GM12878 (cell line): ENCODE results near the gene TMEM214. TPM values are rescaled to one million over a fixed set of nuclear protein-coding genes. Genes with fewer than 3 reads are reported as not detected.

Source experiments
- ATAC-seq: fragments of 200-7000 bp; cut with Tn5 transposase; 3 replicates; pipeline ENCODE4 v1.9.1; 2020; ENCODE audit warnings: mild to moderate bottlenecking, moderate library complexity
- BruUV-seq: library from RNA; stranded (reverse); fragments of 400-500 nt; replicated peaks from 2 replicates; lab custom pipeline; 2021; lab: Mats Ljungman, UMichigan
- CTCF ChIA-PET: fragments of 300-600 bp; sonication (Branson Sonifier 250); formaldehyde crosslinking; extraction: SDS; loops from one replicate; lab custom pipeline; 2021; ENCODE audit warnings: inconsistent platforms; lab: Yijun Ruan, JAX
- POLR2A ChIA-PET: fragments of 350-600 bp; formaldehyde crosslinking; extraction: SDS; loops from one replicate; lab custom pipeline; 2021; ENCODE audit warnings: inconsistent platforms; lab: Charles Lee
- RAD21 ChIA-PET: fragments of 300-600 bp; sonication (Branson Sonifier 250); formaldehyde crosslinking; loops from one replicate; lab custom pipeline; 2023; ENCODE audit warnings: antibody characterized with exemption; ENCODE audit not compliant: unreplicated experiment; lab: Charles Lee
- SMC1A ChIA-PET: fragments of 300-600 bp; sonication (Branson Sonifier 250); formaldehyde crosslinking; loops from one replicate; lab custom pipeline; 2023; ENCODE audit not compliant: unreplicated experiment, uncharacterized antibody; lab: Charles Lee
- DNase-seq: peaks from one replicate; pipeline ENCODE4 v3.0.0-alpha.2; 2011; ENCODE audit warnings: low read depth, low spot score
- FAIRE-seq: peaks from 3 replicates; lab custom pipeline; 2011; peaks lifted over from hg19 to GRCh38; lab: Jason Lieb, UNC
- H2AFZ ChIP-seq: 2 replicates; pipeline ENCODE4 v1.6.0; 2011; ENCODE audit warnings: low read depth, low read length, control low read depth; ENCODE audit not compliant: control insufficient read depth
- H3K27ac ChIP-seq: 2 replicates; pipeline ENCODE4 v1.5.1; 2011; ENCODE audit warnings: control low read depth; ENCODE audit not compliant: control insufficient read depth, insufficient read depth
- H3K27me3 ChIP-seq, 2 experiments: replicated peaks in 1 of 2; 2 replicates each; pipeline versions ENCODE4 v1.6.0 to v1.6.1; 2011; ENCODE audit warnings: low read length in 1 of 2; ENCODE audit not compliant: control insufficient read depth in 2 of 2, insufficient read depth in 2 of 2
- H3K36me3 ChIP-seq, 2 experiments: 2 replicates each; pipeline ENCODE4 v1.5.1; 2011; ENCODE audit warnings: low read length in 1 of 2; ENCODE audit not compliant: control insufficient read depth in 2 of 2, insufficient read depth in 2 of 2
- H3K4me1 ChIP-seq: 2 replicates; pipeline ENCODE4 v1.6.1; 2011; ENCODE audit warnings: mild to moderate bottlenecking, low read length, moderate library complexity, mixed read lengths; ENCODE audit not compliant: control insufficient read depth, insufficient read depth
- H3K4me2 ChIP-seq: 2 replicates; pipeline ENCODE4 v1.6.0; 2011; ENCODE audit warnings: control low read depth; ENCODE audit not compliant: control insufficient read depth, insufficient read depth
- H3K4me3 ChIP-seq: fragments of 200-600 bp; sonication (generic); 2 replicates; pipeline ENCODE4 v1.5.1; 2016
- H3K79me2 ChIP-seq: 2 replicates; pipeline ENCODE4 v1.6.0; 2011; ENCODE audit warnings: low read length; ENCODE audit not compliant: control insufficient read depth, insufficient read depth
- H3K9ac ChIP-seq: 2 replicates; pipeline ENCODE4 v1.8.0; 2011; ENCODE audit warnings: low read length, control low read depth, mixed read lengths; ENCODE audit not compliant: control insufficient read depth, insufficient read depth
- H3K9me3 ChIP-seq: replicated peaks from 3 replicates; pipeline ENCODE4 v1.5.1; 2011; ENCODE audit warnings: mild to moderate bottlenecking, low read length; ENCODE audit not compliant: control insufficient read depth, insufficient read depth
- H4K20me1 ChIP-seq: 2 replicates; pipeline ENCODE4 v1.6.0; 2011; ENCODE audit not compliant: control insufficient read depth, insufficient read depth
- BMI1 ChIP-seq: fragments of 450-650 bp; IDR thresholded peaks from 2 replicates; pipeline ENCODE4 v1.6.1; 2016; ENCODE audit warnings: mild to moderate bottlenecking, moderate library complexity, borderline replicate concordance
- EP300 ChIP-seq, 2 experiments: fragments of 150-350 bp in 1 of 2; IDR thresholded peaks; 2 replicates each; pipeline ENCODE4 v1.6.1; 2011 to 2012; ENCODE audit warnings: low read depth in 2 of 2, low read length in 2 of 2, borderline replicate concordance in 1 of 2, improper control_type of control experiment in 1 of 2, inconsistent platforms in 1 of 2; ENCODE audit not compliant: control insufficient read depth in 1 of 2
- HDAC2 ChIP-seq: fragments of 200-600 bp; sonication (generic); IDR thresholded peaks from 2 replicates; pipeline ENCODE4 v1.6.1; 2017
- IRF4 ChIP-seq: IDR thresholded peaks from 2 replicates; pipeline ENCODE4 v1.6.1; 2011; ENCODE audit warnings: low read depth, low read length
- KAT2A ChIP-seq: conservative IDR thresholded peaks from 2 replicates; pipeline ENCODE4 v1.6.1; 2011; ENCODE audit warnings: low read depth, low read length; ENCODE audit not compliant: control insufficient read depth
- MEF2A ChIP-seq: IDR thresholded peaks from 2 replicates; pipeline ENCODE4 v1.6.1; 2011; ENCODE audit warnings: low read depth, mild to moderate bottlenecking, low read length, moderate library complexity; ENCODE audit not compliant: insufficient read depth
- NBN ChIP-seq: fragments of 450-650 bp; IDR thresholded peaks from 2 replicates; pipeline ENCODE4 v1.6.1; 2016
- NFIC ChIP-seq: IDR thresholded peaks from 2 replicates; pipeline ENCODE4 v1.6.1; 2012; ENCODE audit warnings: low read depth, mild to moderate bottlenecking, inconsistent platforms, low read length, moderate library complexity
- NR2C2 ChIP-seq: IDR thresholded peaks from 2 replicates; pipeline ENCODE4 v1.6.1; 2011; ENCODE audit warnings: borderline replicate concordance, low read depth; ENCODE audit not compliant: control insufficient read depth, insufficient read length
- RBBP5 ChIP-seq: fragments of 200-600 bp; sonication (generic); conservative IDR thresholded peaks from 2 replicates; pipeline ENCODE4 v1.6.1; 2016
- SMAD1 ChIP-seq: fragments of 450-650 bp; IDR thresholded peaks from 2 replicates; pipeline ENCODE4 v1.6.1; 2018; ENCODE audit warnings: mild to moderate bottlenecking, low read depth; ENCODE audit not compliant: partially characterized antibody
- SMAD5 ChIP-seq: IDR thresholded peaks from 2 replicates; pipeline ENCODE4 v1.6.1; 2016; ENCODE audit warnings: antibody characterized with exemption, low read depth
- SMARCA5 ChIP-seq: fragments of 450-650 bp; IDR thresholded peaks from 2 replicates; pipeline ENCODE4 v1.6.1; 2017; ENCODE audit warnings: mild to moderate bottlenecking
- SRF ChIP-seq, 2 experiments: IDR thresholded peaks; 2 replicates each; pipeline ENCODE4 v1.6.1; 2011; ENCODE audit warnings: low read depth in 2 of 2, low read length in 2 of 2, mild to moderate bottlenecking in 1 of 2, moderate library complexity in 1 of 2
- TCF3 ChIP-seq: IDR thresholded peaks from 2 replicates; pipeline ENCODE4 v1.6.1; 2012; ENCODE audit warnings: low read depth, mild to moderate bottlenecking, low read length, borderline replicate concordance; ENCODE audit not compliant: insufficient read depth
- ZNF207 ChIP-seq: fragments of 450-650 bp; IDR thresholded peaks from 2 replicates; pipeline ENCODE4 v1.6.1; 2014; ENCODE audit warnings: antibody characterized with exemption, mild to moderate bottlenecking, borderline replicate concordance
- ZNF384 ChIP-seq: IDR thresholded peaks from 2 replicates; pipeline ENCODE4 v1.6.1; 2012; ENCODE audit warnings: low read depth, mild to moderate bottlenecking, low read length, improper control_type of control experiment, borderline replicate concordance
- WGBS: methylation state at CpG from one replicate; pipeline ENCODE4 v1.1.6; 2016; ENCODE audit warnings: low lambda C conversion rate; ENCODE audit not compliant: insufficient replicate concordance, insufficient coverage; ENCODE audit errors: missing lambda C conversion rate; 5-methylcytosine and 5-hydroxymethylcytosine counted together
- in situ Hi-C: fragments of 300-500 bp; cut with MboI; formaldehyde crosslinking; loops from 9 replicates; pipeline ENCODE4 v1.14.3; 2018; ENCODE audit warnings: mixed read lengths
- intact Hi-C: fragments of 100-400 bp; cut with micrococcal nuclease; formaldehyde crosslinking; loops from one replicate; pipeline ENCODE4 v1.14.2; 2022; ENCODE audit not compliant: unreplicated experiment
- polyA plus RNA-seq, 11 experiments: library from polyadenylated mRNA; depleted of rRNA in 4 of 11; unstranded in 6 of 11; stranded (reverse) in 5 of 11; fragments of >200 nt; fragmentation: Nextera tagmentation in 4 of 11; fragmentation: Illumina TruSeq in 1 of 11; extraction: Ambion mirVana in 4 of 11; extraction: Trizol in 1 of 11; gene quantifications; 1 replicate in 1 of 11; 2 replicates in 10 of 11; pipeline versions ENCODE4 v1.2.1 to v1.2.3, GENCODE V29; 2011 to 2016; ENCODE audit warnings: inconsistent platforms in 2 of 11, missing spikeins in 2 of 11, low read depth in 1 of 11
- total RNA-seq, 4 experiments: library from RNA; depleted of rRNA in 3 of 4; stranded (reverse); fragments of >200 nt in 3 of 4; fragmentation: Illumina TruSeq in 1 of 4; extraction: Trizol in 1 of 4; gene quantifications; 2 replicates each; pipeline versions ENCODE4 v1.2.1 to v1.2.3, GENCODE V29; 2013 to 2021
- TF ChIP-seq, protein P1 (sequence below): fragments of 450-650 bp; IDR thresholded peaks from 2 replicates; pipeline ENCODE4 v1.6.1; 2017; ENCODE audit warnings: mild to moderate bottlenecking
- TF ChIP-seq, protein P2 (sequence below): IDR thresholded peaks from 2 replicates; pipeline ENCODE4 v1.6.1; 2011; ENCODE audit warnings: low read depth, low read length, improper control_type of control experiment, borderline replicate concordance
- TF ChIP-seq, protein P3 (sequence below): fragments of 450-650 bp; IDR thresholded peaks from 2 replicates; pipeline ENCODE4 v1.6.1; 2018; ENCODE audit warnings: borderline replicate concordance, mild to moderate bottlenecking; ENCODE audit not compliant: partially characterized antibody

TMEM214 gene
- total and polyA plus RNA-seq, 10 of the 15 experiments (the other 5 are each of a cell fraction or from before 2014, with no cell fraction given) = 10.4 to 79.2 (median 45.0) TPM

GRCh38 chr2:27024188-27024587 is 8.6 kb upstream of the TMEM214 start:
- H3K9ac ChIP-seq = no peak overlapping the region
- H3K27me3 ChIP-seq = no peaks in the 10 kb centered on the region
- in situ Hi-C loops = no loop called here
- H3K9me3 ChIP-seq = no peaks in the 10 kb centered on the region
- no peak overlapping the region for H2AFZ ChIP-seq
- no peaks in the 10 kb centered on the region; the same call in none of the 2 replicates for H3K79me2 ChIP-seq
- no peak overlapping the region for H3K4me2 ChIP-seq
- FAIRE-seq (no peak), ATAC-seq (no peak), DNase-seq (no peak)
- H3K36me3 ChIP-seq = peaks cover 0 to 9% of the 10 kb centered on the region in 2 experiments; a peak in 3 of 4 replicates
- CTCF ChIA-PET = interaction anchor here (0.6 kb wide), 1 partner anchor 279 kb away, joined by 3 read pairs; no protein-coding TSS in a partner anchor
- H3K4me1 ChIP-seq = no peaks in the 10 kb centered on the region
- BruUV-seq = no TSS peak
- 95% methylated on average over 18 of the region's 18 CpGs for WGBS
- no peak overlapping the region for H3K4me3 ChIP-seq
- intact Hi-C loops = no loop called here
- SMC1A ChIA-PET = interaction anchor here (1.1 kb wide), 1 partner anchor 42 kb away, joined by 3 read pairs; no protein-coding TSS in a partner anchor
- no peaks in the 10 kb centered on the region for H4K20me1 ChIP-seq
- POLR2A ChIA-PET = no interaction called here
- RAD21 ChIA-PET = no interaction called here
- TF ChIP-seq, protein P1, sequence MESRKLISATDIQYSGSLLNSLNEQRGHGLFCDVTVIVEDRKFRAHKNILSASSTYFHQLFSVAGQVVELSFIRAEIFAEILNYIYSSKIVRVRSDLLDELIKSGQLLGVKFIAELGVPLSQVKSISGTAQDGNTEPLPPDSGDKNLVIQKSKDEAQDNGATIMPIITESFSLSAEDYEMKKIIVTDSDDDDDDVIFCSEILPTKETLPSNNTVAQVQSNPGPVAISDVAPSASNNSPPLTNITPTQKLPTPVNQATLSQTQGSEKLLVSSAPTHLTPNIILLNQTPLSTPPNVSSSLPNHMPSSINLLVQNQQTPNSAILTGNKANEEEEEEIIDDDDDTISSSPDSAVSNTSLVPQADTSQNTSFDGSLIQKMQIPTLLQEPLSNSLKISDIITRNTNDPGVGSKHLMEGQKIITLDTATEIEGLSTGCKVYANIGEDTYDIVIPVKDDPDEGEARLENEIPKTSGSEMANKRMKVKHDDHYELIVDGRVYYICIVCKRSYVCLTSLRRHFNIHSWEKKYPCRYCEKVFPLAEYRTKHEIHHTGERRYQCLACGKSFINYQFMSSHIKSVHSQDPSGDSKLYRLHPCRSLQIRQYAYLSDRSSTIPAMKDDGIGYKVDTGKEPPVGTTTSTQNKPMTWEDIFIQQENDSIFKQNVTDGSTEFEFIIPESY = no peak
- TF ChIP-seq IRF4 (no peak), KAT2A (no peak), SMAD1 (no peak), MEF2A (no peak), SMARCA5 (no peak), HDAC2 (no peak), EP300 (IDR thresholded peaks at IDR 0.05; ENCODE audit: borderline replicate concordance in 1 of 2, control insufficient read depth in 1 of 2, low read depth in 2 of 2, low read length in 2 of 2) (no peak), SMAD5 (no peak), ZNF207 (no peak), RBBP5 (no peak), ZNF384 (no peak), NR2C2 (no peak), SRF (IDR thresholded peaks at IDR 0.05; ENCODE audit: low read depth in 2 of 2, low read length in 2 of 2) (no peak), NFIC (no peak), TCF3 (no peak), NBN (no peak), BMI1 (no peak)
- TF ChIP-seq, protein P2, sequence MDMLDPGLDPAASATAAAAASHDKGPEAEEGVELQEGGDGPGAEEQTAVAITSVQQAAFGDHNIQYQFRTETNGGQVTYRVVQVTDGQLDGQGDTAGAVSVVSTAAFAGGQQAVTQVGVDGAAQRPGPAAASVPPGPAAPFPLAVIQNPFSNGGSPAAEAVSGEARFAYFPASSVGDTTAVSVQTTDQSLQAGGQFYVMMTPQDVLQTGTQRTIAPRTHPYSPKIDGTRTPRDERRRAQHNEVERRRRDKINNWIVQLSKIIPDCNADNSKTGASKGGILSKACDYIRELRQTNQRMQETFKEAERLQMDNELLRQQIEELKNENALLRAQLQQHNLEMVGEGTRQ = no peak
- TF ChIP-seq, protein P3, sequence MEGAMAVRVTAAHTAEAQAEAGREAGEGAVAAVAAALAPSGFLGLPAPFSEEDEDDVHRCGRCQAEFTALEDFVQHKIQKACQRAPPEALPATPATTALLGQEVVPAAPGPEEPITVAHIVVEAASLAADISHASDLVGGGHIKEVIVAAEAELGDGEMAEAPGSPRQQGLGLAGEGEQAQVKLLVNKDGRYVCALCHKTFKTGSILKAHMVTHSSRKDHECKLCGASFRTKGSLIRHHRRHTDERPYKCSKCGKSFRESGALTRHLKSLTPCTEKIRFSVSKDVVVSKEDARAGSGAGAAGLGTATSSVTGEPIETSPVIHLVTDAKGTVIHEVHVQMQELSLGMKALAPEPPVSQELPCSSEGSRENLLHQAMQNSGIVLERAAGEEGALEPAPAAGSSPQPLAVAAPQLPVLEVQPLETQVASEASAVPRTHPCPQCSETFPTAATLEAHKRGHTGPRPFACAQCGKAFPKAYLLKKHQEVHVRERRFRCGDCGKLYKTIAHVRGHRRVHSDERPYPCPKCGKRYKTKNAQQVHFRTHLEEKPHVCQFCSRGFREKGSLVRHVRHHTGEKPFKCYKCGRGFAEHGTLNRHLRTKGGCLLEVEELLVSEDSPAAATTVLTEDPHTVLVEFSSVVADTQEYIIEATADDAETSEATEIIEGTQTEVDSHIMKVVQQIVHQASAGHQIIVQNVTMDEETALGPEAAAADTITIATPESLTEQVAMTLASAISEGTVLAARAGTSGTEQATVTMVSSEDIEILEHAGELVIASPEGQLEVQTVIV = no peak
- no peak overlapping the region for H3K27ac ChIP-seq
